Psoas muscle (tissue), 8 donors: Measurements from ENCODE around the gene GTF3C5. TPM values are rescaled to one million over a fixed set of nuclear protein-coding genes. Genes with fewer than 3 reads are reported as not detected.
"Not testable (repeated sequence)": the region's sequence is repeated elsewhere in the genome, so short reads cannot be mapped to it uniquely, and the experiment has no call there.

Experiments
- ATAC-seq, 4 donors: fragments of 200-7000 bp; cut with Tn5 transposase; one replicate each; pipeline ENCODE4 v1.9.1; 2020; ENCODE audit warnings: moderate library complexity in 3 of 4, mild to moderate bottlenecking in 2 of 4
- DNase-seq, 2 donors: peaks; one replicate each; pipeline ENCODE4 v3.0.0-alpha.2; 2020
- H3K27ac ChIP-seq: fragments of 200-600 bp; one replicate; pipeline ENCODE4 v1.8.0; 2022
- H3K27me3 ChIP-seq, 3 donors: fragments of 200-600 bp in 1 of 3; one replicate each; pipeline versions ENCODE4 v1.6.1 to v1.8.0; 2013 to 2022; ENCODE audit warnings: low read length in 2 of 3, mild to moderate bottlenecking in 2 of 3, moderate library complexity in 1 of 3; ENCODE audit not compliant: insufficient read depth in 3 of 3
- H3K36me3 ChIP-seq, 2 donors: fragments of 200-600 bp in 1 of 2; one replicate each; pipeline versions ENCODE4 v1.6.1 to v1.8.0; 2013 to 2022; ENCODE audit warnings: low read depth in 1 of 2, mild to moderate bottlenecking in 1 of 2, moderate library complexity in 1 of 2; ENCODE audit not compliant: insufficient read depth in 1 of 2
- H3K4me1 ChIP-seq: fragments of 200-600 bp; one replicate; pipeline ENCODE4 v1.8.0; 2022
- H3K4me3 ChIP-seq: fragments of 200-600 bp; one replicate; pipeline ENCODE4 v1.8.0; 2022; ENCODE audit warnings: mild to moderate bottlenecking
- H3K9me3 ChIP-seq: fragments of 200-600 bp; one replicate; pipeline ENCODE4 v1.8.0; 2022
- CTCF ChIP-seq: fragments of 200-600 bp; IDR thresholded peaks from one replicate; pipeline ENCODE4 v1.8.0; 2022; ENCODE audit warnings: antibody characterized with exemption
- WGBS, 3 donors: extraction: QIAGEN DNeasy Blood & Tissue Kit; methylation state at CpG; one replicate each; pipeline versions ENCODE4 v1.1.6 to v1.1.7; 2013; 5-methylcytosine and 5-hydroxymethylcytosine counted together
- intact Hi-C, 2 donors: fragments of 100-400 bp; cut with DNase I; formaldehyde crosslinking; loops; one replicate each; pipeline versions ENCODE4 v1.11.0 to v1.14.2; 2022
- polyA plus RNA-seq, 3 donors: library from polyadenylated mRNA; stranded (reverse); fragments of 200-250 nt; gene quantifications; one replicate each; pipeline ENCODE4 v1.2.3, GENCODE V29; 2013
- total RNA-seq, 4 donors: library from RNA; stranded (reverse); fragmentation: NEBNext Ultra II Directional in 2 of 4; extraction: Animal tissue kit (Norgen Biotek cat#: 25700) in 2 of 4; gene quantifications; one replicate each; pipeline versions ENCODE4 v1.2.1 to v1.2.4, GENCODE V29; 2021 to 2023
- donor health status: healthy with polysubstance abuse.
- donor health status: DM: no; HTN: no; CAD: no; lungs with moderate emphysema.
- donor health status: Bipolar disorder and iron deficiency.
- donor health status: healthy.
- donor health status: DM: yes; HTN: yes; CAD: no.
- donor health status: DM: no; HTN: no; CAD: no.
- donor health status: DM: no; HTN: no; CAD: no.
- donor health status: DM: yes; HTN: yes; CAD: no.

Gene GTF3C5
- total and polyA plus RNA-seq, 7 donors, result 34.6 to 70.8 (median 42.7) TPM

- H3K27me3 ChIP-seq, result peaks cover 0 to 9% (median 3%) of the 10 kb centered on the region in 3 donors
- no peaks in the 10 kb centered on the region for H3K9me3 ChIP-seq
- H3K4me1 ChIP-seq, result peaks cover 4% of the 10 kb centered on the region
- H3K27ac ChIP-seq, result no peak overlapping the region
- DNase-seq, result no peak
- 44 to 56% (median 56%) methylated on average over 24 to 26 of the region's 26 CpGs for WGBS, 3 donors
- ATAC-seq, result peak in 3 of 4 donors; percentile 23 to 65 (median 53)
- TF ChIP-seq CTCF, result no peak
- H3K36me3 ChIP-seq, result no peaks in the 10 kb centered on the region
- no peak overlapping the region for H3K4me3 ChIP-seq
- intact Hi-C loops, result no loop called here
Measured at GRCh38 chr9:132986640-132987620, 43.9 kb upstream of the GTF3C5 start.

GRCh38 chr9:132988244-132989013 is 42.4 kb upstream of the GTF3C5 start:
- H3K9me3 ChIP-seq, result no peaks in the 10 kb centered on the region
- intact Hi-C loops, result no loop called here
- no peak overlapping the region for H3K27ac ChIP-seq
- no peak overlapping the region for H3K4me3 ChIP-seq
- TF ChIP-seq CTCF, result no peak
- WGBS, 3 donors, result 80 to 85% (median 84%) methylated on average over 14 of the region's 14 CpGs
- ATAC-seq, result no peak
- DNase-seq, result no peak
- peaks cover 0 to 20% (median 2%) of the 10 kb centered on the region in 3 donors for H3K27me3 ChIP-seq
- H3K36me3 ChIP-seq, result no peaks in the 10 kb centered on the region
- H3K4me1 ChIP-seq, result peaks cover 4% of the 10 kb centered on the region

- H3K9me3 ChIP-seq, result no peaks in the 10 kb centered on the region
- peaks cover 4% of the 10 kb centered on the region for H3K4me1 ChIP-seq
- TF ChIP-seq CTCF, result no peak
- H3K27ac ChIP-seq, result no peak overlapping the region
- peaks cover 0 to 20% (median 2%) of the 10 kb centered on the region in 3 donors for H3K27me3 ChIP-seq
- no peak for ATAC-seq
- no peaks in the 10 kb centered on the region for H3K36me3 ChIP-seq
- intact Hi-C loops, result no loop called here
- WGBS, 3 donors, result 88 to 89% (median 88%) methylated on average over 13 of the region's 13 CpGs
- no peak overlapping the region for H3K4me3 ChIP-seq
- DNase-seq, result no peak
Measured at GRCh38 chr9:132989014-132989310, 41.8 kb upstream of the GTF3C5 start.

- peak in 2 of 4 donors; percentile 6 to 10 for ATAC-seq
Measured at GRCh38 chr9:132989414-132989996, 41.3 kb upstream of the GTF3C5 start.

GRCh38 chr9:132989998-132990557 is 40.7 kb upstream of the GTF3C5 start:
- H3K27ac ChIP-seq, H3K9me3 ChIP-seq, H3K36me3 ChIP-seq, H3K4me3 ChIP-seq, H3K4me1 ChIP-seq, intact Hi-C loops, DNase-seq: not testable (repeated sequence)
- ATAC-seq, result peak in 1 of 4 donors; percentile 47
- WGBS, 3 donors, result 83 to 87% (median 85%) methylated on average over 4 of the region's 4 CpGs
- peaks cover 0 to 27% (median 3%) of the 10 kb centered on the region in 3 donors for H3K27me3 ChIP-seq

More at GRCh38 chr9:132989414-132989996, 41.3 kb upstream of the GTF3C5 start:
- H3K27ac ChIP-seq, result no peak overlapping the region
- peaks cover 0 to 21% (median 2%) of the 10 kb centered on the region in 3 donors for H3K27me3 ChIP-seq
- TF ChIP-seq CTCF, result no peak
- peaks cover 4% of the 10 kb centered on the region for H3K4me1 ChIP-seq
- no peak for DNase-seq
- no peaks in the 10 kb centered on the region for H3K36me3 ChIP-seq
- H3K4me3 ChIP-seq, result no peak overlapping the region
- 82 to 84% (median 83%) methylated on average over 23 of the region's 23 CpGs for WGBS, 3 donors
- intact Hi-C loops, result no loop called here
- H3K9me3 ChIP-seq, result no peaks in the 10 kb centered on the region
